DOHH2 (cell line): ENCODE data around the gene FILIP1L.

Experiments
- EZH2phosphoT487 ChIP-seq: fragments of 200-600 bp; sonication (generic); IDR thresholded peaks from 2 replicates; pipeline ENCODE4 v1.6.1; 2017; ENCODE audit warnings: borderline replicate concordance, mild to moderate bottlenecking, antibody characterized with exemption, low read length, moderate library complexity, mixed read lengths
- TF ChIP-seq, protein P1 (sequence below): fragments of 200-600 bp; sonication (generic); IDR thresholded peaks from one replicate; pipeline ENCODE4 v1.5.1; 2014; ENCODE audit warnings: antibody characterized with exemption, mild to moderate bottlenecking, low read depth, low read length; ENCODE audit not compliant: poor library complexity, severe bottlenecking

DNA sequence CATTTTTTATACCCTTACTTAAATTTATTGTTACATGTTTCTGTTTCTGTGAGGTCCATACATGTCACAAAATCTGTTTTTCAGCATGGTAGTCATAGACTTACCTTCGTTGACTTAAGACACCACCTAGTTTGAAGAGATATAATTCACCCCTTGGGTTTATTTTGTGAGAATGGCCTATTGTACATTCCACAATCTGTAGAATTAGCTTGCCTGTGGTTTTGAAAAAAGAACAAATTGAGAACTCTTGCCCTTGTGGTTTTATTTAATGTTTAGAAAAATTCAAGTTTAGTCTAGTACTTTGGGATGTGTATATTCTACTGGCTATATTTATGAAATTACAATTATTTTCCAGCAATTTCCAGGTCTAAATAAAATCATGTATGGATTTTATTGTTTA, 31.6 kb downstream of the FILIP1L start:
- TF ChIP-seq, protein P1, sequence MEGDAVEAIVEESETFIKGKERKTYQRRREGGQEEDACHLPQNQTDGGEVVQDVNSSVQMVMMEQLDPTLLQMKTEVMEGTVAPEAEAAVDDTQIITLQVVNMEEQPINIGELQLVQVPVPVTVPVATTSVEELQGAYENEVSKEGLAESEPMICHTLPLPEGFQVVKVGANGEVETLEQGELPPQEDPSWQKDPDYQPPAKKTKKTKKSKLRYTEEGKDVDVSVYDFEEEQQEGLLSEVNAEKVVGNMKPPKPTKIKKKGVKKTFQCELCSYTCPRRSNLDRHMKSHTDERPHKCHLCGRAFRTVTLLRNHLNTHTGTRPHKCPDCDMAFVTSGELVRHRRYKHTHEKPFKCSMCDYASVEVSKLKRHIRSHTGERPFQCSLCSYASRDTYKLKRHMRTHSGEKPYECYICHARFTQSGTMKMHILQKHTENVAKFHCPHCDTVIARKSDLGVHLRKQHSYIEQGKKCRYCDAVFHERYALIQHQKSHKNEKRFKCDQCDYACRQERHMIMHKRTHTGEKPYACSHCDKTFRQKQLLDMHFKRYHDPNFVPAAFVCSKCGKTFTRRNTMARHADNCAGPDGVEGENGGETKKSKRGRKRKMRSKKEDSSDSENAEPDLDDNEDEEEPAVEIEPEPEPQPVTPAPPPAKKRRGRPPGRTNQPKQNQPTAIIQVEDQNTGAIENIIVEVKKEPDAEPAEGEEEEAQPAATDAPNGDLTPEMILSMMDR, result no peak
- no peak for TF ChIP-seq EZH2phosphoT487
